ENCODE measurements around the gene RAPGEF6. TPM values are rescaled to one million over a fixed set of nuclear protein-coding genes. Genes with fewer than 3 reads are reported as not detected.
"Not testable (repeated sequence)": the region's sequence is repeated elsewhere in the genome, so short reads cannot be mapped to it uniquely, and the experiment has no call there.

The RAPGEF6 gene
- total RNA-seq, 3 donors from 2014 or later: 23.6 to 26.8 (median 26.6) TPM

GRCh38 chr5:131496400-131496713, 138.7 kb downstream of the RAPGEF6 start:
- H3K4me3 Mint-ChIP-seq: no peak overlapping the region
- no peak for DNase-seq
- H3K4me1 Mint-ChIP-seq (ENCODE audit: low read depth): peaks cover 16% of the 10 kb centered on the region
- H3K27me3 Mint-ChIP-seq (ENCODE audit: low read depth): no peaks in the 10 kb centered on the region
- no peaks in the 10 kb centered on the region for H3K9me3 Mint-ChIP-seq
- peak; percentile 57 to 61 for ATAC-seq
- H3K36me3 Mint-ChIP-seq (ENCODE audit: insufficient read depth): peaks cover 53% of the 10 kb centered on the region

GRCh38 chr5:131495536-131496399, 139.3 kb downstream of the RAPGEF6 start:
- Mint-ChIP-seq H3K4me1 (ENCODE audit: low read depth) (peaks cover 19% of the 10 kb centered on the region), H3K4me3 (no peak overlapping the region), H3K9me3 (no peaks in the 10 kb centered on the region), H3K27me3 (ENCODE audit: low read depth) (no peaks in the 10 kb centered on the region), H3K36me3 (ENCODE audit: insufficient read depth) (peaks cover 57% of the 10 kb centered on the region)
- no peak for DNase-seq
- no peak for ATAC-seq

- no peak for DNase-seq
- ATAC-seq: no peak
- no peaks in the 10 kb centered on the region for H3K9me3 Mint-ChIP-seq
- H3K4me1 Mint-ChIP-seq (ENCODE audit: low read depth): peaks cover 38% of the 10 kb centered on the region
- peaks cover 57% of the 10 kb centered on the region for H3K36me3 Mint-ChIP-seq (ENCODE audit: insufficient read depth)
- no peak overlapping the region for H3K4me3 Mint-ChIP-seq
- H3K27me3 Mint-ChIP-seq (ENCODE audit: low read depth): no peaks in the 10 kb centered on the region
Observed at GRCh38 chr5:131491749-131492148, 143.3 kb downstream of the RAPGEF6 start.

- Mint-ChIP-seq H3K9me3 (no peaks in the 10 kb centered on the region), H3K4me3 (no peak overlapping the region), H3K4me1 (ENCODE audit: low read depth) (peaks cover 32% of the 10 kb centered on the region), H3K27me3 (ENCODE audit: low read depth) (no peaks in the 10 kb centered on the region), H3K36me3 (ENCODE audit: insufficient read depth) (peaks cover 46% of the 10 kb centered on the region)
- no peak for DNase-seq
- peak; percentile 58 to 63 for ATAC-seq
Observed at GRCh38 chr5:131488463-131488862, 146.6 kb downstream of the RAPGEF6 start.

- Mint-ChIP-seq H3K36me3 (ENCODE audit: insufficient read depth) (peaks cover 53% of the 10 kb centered on the region), H3K4me1 (ENCODE audit: low read depth) (peaks cover 39% of the 10 kb centered on the region)
- not testable (repeated sequence) for H3K9me3 Mint-ChIP-seq; H3K4me3 Mint-ChIP-seq; H3K27me3 Mint-ChIP-seq (ENCODE audit: low read depth); ATAC-seq; DNase-seq
Observed at GRCh38 chr5:131487371-131487770, 147.7 kb downstream of the RAPGEF6 start.

- Mint-ChIP-seq H3K27me3 (ENCODE audit: low read depth) (no peaks in the 10 kb centered on the region), H3K4me3 (no peak overlapping the region), H3K9me3 (no peaks in the 10 kb centered on the region), H3K4me1 (ENCODE audit: low read depth) (peaks cover 31% of the 10 kb centered on the region), H3K36me3 (ENCODE audit: insufficient read depth) (peaks cover 55% of the 10 kb centered on the region)
- ATAC-seq: peak; percentile 67 to 87
- DNase-seq: no peak
Observed at GRCh38 chr5:131482617-131483016, 152.4 kb downstream of the RAPGEF6 start.

GRCh38 chr5:131481569-131481968, 153.5 kb downstream of the RAPGEF6 start:
- Mint-ChIP-seq H3K27me3 (ENCODE audit: low read depth) (no peaks in the 10 kb centered on the region), H3K36me3 (ENCODE audit: insufficient read depth) (peaks cover 49% of the 10 kb centered on the region), H3K4me3 (no peak overlapping the region), H3K9me3 (no peaks in the 10 kb centered on the region), H3K4me1 (ENCODE audit: low read depth) (peaks cover 33% of the 10 kb centered on the region)
- ATAC-seq (no peak), DNase-seq (no peak)

- Mint-ChIP-seq H3K27me3 (ENCODE audit: low read depth) (no peaks in the 10 kb centered on the region), H3K4me3 (no peak overlapping the region), H3K36me3 (ENCODE audit: insufficient read depth) (peaks cover 35% of the 10 kb centered on the region), H3K4me1 (ENCODE audit: low read depth) (peaks cover 22% of the 10 kb centered on the region), H3K9me3 (no peaks in the 10 kb centered on the region)
- DNase-seq: no peak
- no peak for ATAC-seq
Observed at GRCh38 chr5:131475541-131475941, 159.5 kb downstream of the RAPGEF6 start.

- no peaks in the 10 kb centered on the region for H3K27me3 Mint-ChIP-seq (ENCODE audit: low read depth)
- no peaks in the 10 kb centered on the region for H3K9me3 Mint-ChIP-seq
- H3K4me3 Mint-ChIP-seq: no peak overlapping the region
- peaks cover 33% of the 10 kb centered on the region for H3K36me3 Mint-ChIP-seq (ENCODE audit: insufficient read depth)
- DNase-seq (no peak), ATAC-seq (no peak)
- H3K4me1 Mint-ChIP-seq (ENCODE audit: low read depth): peaks cover 17% of the 10 kb centered on the region
Observed at GRCh38 chr5:131473731-131474130, 161.3 kb downstream of the RAPGEF6 start.

GRCh38 chr5:131466171-131466766, 168.8 kb downstream of the RAPGEF6 start:
- H3K4me3 Mint-ChIP-seq: no peak overlapping the region
- peak; percentile 92 to 93 for ATAC-seq

GRCh38 chr5:131463656-131464055, 171.4 kb downstream of the RAPGEF6 start:
- no peak for ATAC-seq
- Mint-ChIP-seq H3K4me1 (ENCODE audit: low read depth) (peaks cover 42% of the 10 kb centered on the region), H3K27me3 (ENCODE audit: low read depth) (no peaks in the 10 kb centered on the region), H3K36me3 (ENCODE audit: insufficient read depth) (peaks cover 50% of the 10 kb centered on the region), H3K9me3 (no peaks in the 10 kb centered on the region), H3K4me3 (no peak overlapping the region)
- DNase-seq: no peak

More at GRCh38 chr5:131466171-131466766, 168.8 kb downstream of the RAPGEF6 start:
- no peak for DNase-seq
- Mint-ChIP-seq H3K4me1 (ENCODE audit: low read depth) (peaks cover 36% of the 10 kb centered on the region), H3K27me3 (ENCODE audit: low read depth) (no peaks in the 10 kb centered on the region), H3K36me3 (ENCODE audit: insufficient read depth) (peaks cover 44% of the 10 kb centered on the region), H3K9me3 (no peaks in the 10 kb centered on the region)

- DNase-seq (no peak), ATAC-seq (no peak)
- Mint-ChIP-seq H3K36me3 (ENCODE audit: insufficient read depth) (peaks cover 45% of the 10 kb centered on the region), H3K4me3 (no peak overlapping the region), H3K9me3 (no peaks in the 10 kb centered on the region), H3K4me1 (ENCODE audit: low read depth) (peaks cover 42% of the 10 kb centered on the region), H3K27me3 (ENCODE audit: low read depth) (no peaks in the 10 kb centered on the region)
Observed at GRCh38 chr5:131462454-131462853, 172.6 kb downstream of the RAPGEF6 start.

GRCh38 chr5:131461742-131462141, 173.3 kb downstream of the RAPGEF6 start:
- DNase-seq: no peak
- H3K9me3 Mint-ChIP-seq: no peaks in the 10 kb centered on the region
- no peak for ATAC-seq
- no peaks in the 10 kb centered on the region for H3K27me3 Mint-ChIP-seq (ENCODE audit: low read depth)
- H3K4me3 Mint-ChIP-seq: no peak overlapping the region
- peaks cover 42% of the 10 kb centered on the region for H3K36me3 Mint-ChIP-seq (ENCODE audit: insufficient read depth)
- peaks cover 38% of the 10 kb centered on the region for H3K4me1 Mint-ChIP-seq (ENCODE audit: low read depth)

GRCh38 chr5:131460867-131461572, 174.0 kb downstream of the RAPGEF6 start:
- Mint-ChIP-seq H3K27me3 (ENCODE audit: low read depth) (no peaks in the 10 kb centered on the region), H3K36me3 (ENCODE audit: insufficient read depth) (peaks cover 41% of the 10 kb centered on the region), H3K4me1 (ENCODE audit: low read depth) (peaks cover 32% of the 10 kb centered on the region), H3K4me3 (no peak overlapping the region), H3K9me3 (no peaks in the 10 kb centered on the region)
- ATAC-seq: no peak
- DNase-seq: no peak

All from activated T-cell treated with anti-CD3 and anti-CD28 coated beads, Interleukin-2, amount 50 U/mL, for 4 hours (primary cell).